Activated T-cell treated with anti-CD3 and anti-CD28 coated beads, Interleukin-2, amount 50 U/mL, for 72 hours (primary cell): Measurements from ENCODE around the gene UCN3. TPM values are rescaled to one million over a fixed set of nuclear protein-coding genes. Genes with fewer than 3 reads are reported as not detected.

ENCODE experiments used
- ATAC-seq, 2 donors: fragments of 150-1000 bp; cut with Tn5 transposase; replicated peaks in 1 of 2; 2 replicates each; pipeline ENCODE4 v1.10.0; 2021; ENCODE audit warnings: moderate library complexity in 2 of 2, mild to moderate bottlenecking in 1 of 2
- DNase-seq, 2 donors: peaks; one replicate each; pipeline ENCODE4 v3.0.0; 2021 to 2022; ENCODE audit warnings: mixed read lengths in 1 of 2
- H3K27ac Mint-ChIP-seq: one replicate; pipeline ENCODE4 v1.8.0; 2022; ENCODE audit warnings: mild to moderate bottlenecking, moderate library complexity, mixed read lengths
- H3K27me3 Mint-ChIP-seq: one replicate; pipeline ENCODE4 v1.8.0; 2022; ENCODE audit warnings: low read depth, mixed read lengths
- H3K36me3 Mint-ChIP-seq, 2 donors: one replicate each; pipeline ENCODE4 v1.8.0; 2022; ENCODE audit warnings: mixed read lengths in 2 of 2, mild to moderate bottlenecking in 1 of 2; ENCODE audit not compliant: insufficient read depth in 2 of 2
- H3K4me1 Mint-ChIP-seq: one replicate; pipeline ENCODE4 v1.8.0; 2022; ENCODE audit warnings: low read depth, mixed read lengths
- H3K4me3 Mint-ChIP-seq, 2 donors: one replicate each; pipeline ENCODE4 v1.8.0; 2022; ENCODE audit warnings: mild to moderate bottlenecking in 2 of 2, mixed read lengths in 2 of 2, moderate library complexity in 2 of 2
- H3K9me3 Mint-ChIP-seq, 2 donors: one replicate each; pipeline ENCODE4 v1.8.0; 2022; ENCODE audit warnings: mixed read lengths in 2 of 2
- total RNA-seq, 2 donors: library from RNA; stranded (reverse); gene quantifications; one replicate each; pipeline ENCODE4 v1.2.3, GENCODE V29; 2022

Gene UCN3
- total RNA-seq, 2 donors from 2014 or later = not detected

- no peak overlapping the region for H3K27ac Mint-ChIP-seq
- H3K9me3 Mint-ChIP-seq = peaks cover 1 to 9% of the 10 kb centered on the region in 2 donors
- H3K4me1 Mint-ChIP-seq = no peaks in the 10 kb centered on the region
- no peak overlapping the region for H3K4me3 Mint-ChIP-seq
- peaks cover 7 to 14% of the 10 kb centered on the region in 2 donors for H3K36me3 Mint-ChIP-seq
- no peak for DNase-seq
- no peak for ATAC-seq
- H3K27me3 Mint-ChIP-seq = no peaks in the 10 kb centered on the region
Measured at GRCh38 chr10:5423771-5424170, 59.0 kb downstream of the UCN3 start.

Other genes with a start within 250 kb of the UCN3 start
- not detected for gene AKR1C8, start 179.8 kb upstream of the UCN3 start, total RNA-seq
- gene AKR1C4, start 168.1 kb upstream of the UCN3 start, total RNA-seq = not detected
- gene TUBAL3, start 39.9 kb downstream of the UCN3 start, total RNA-seq = not detected
- gene NET1, start 47.6 kb downstream of the UCN3 start, total RNA-seq = 10 to 100 TPM; 22.2 to 37.5 TPM
- not detected for gene CALML5, start 134.6 kb downstream of the UCN3 start, total RNA-seq
- gene CALML3, start 160.0 kb downstream of the UCN3 start, total RNA-seq = not detected